HCEC 1CT (cell line): ENCODE measurements around the gene DDC.
"Not testable (repeated sequence)": the region's sequence is repeated elsewhere in the genome, so short reads cannot be mapped to it uniquely, and the experiment has no call there.

Experiments
- DNase-seq: peaks from one replicate; pipeline ENCODE4 v3.0.0-alpha.2; 2017

Gene DDC

GRCh38 chr7:50479743-50480517, 85.3 kb downstream of the DDC start:
- no peak for DNase-seq

DNA sequence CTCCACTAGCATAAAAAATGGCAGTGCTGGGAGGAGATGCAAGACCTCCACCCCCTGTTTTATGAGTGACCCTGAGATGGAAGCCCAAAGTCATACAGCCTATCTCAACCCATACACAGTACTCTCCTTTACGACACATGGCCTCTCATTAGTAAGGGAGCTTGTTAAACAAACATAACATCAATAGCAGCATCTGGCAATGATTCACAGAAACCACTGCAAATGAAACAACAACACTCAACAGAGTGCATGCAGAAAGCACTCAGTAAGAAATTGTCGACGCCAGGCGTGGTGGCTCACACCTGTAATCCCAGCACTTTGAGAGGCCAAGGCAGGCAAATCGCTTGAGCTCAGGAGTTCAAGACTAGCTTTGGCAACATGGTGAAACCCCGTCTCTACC, 87.6 kb downstream of the DDC start:
- no peak for DNase-seq

- no peak for DNase-seq
Observed at GRCh38 chr7:50476953-50477625, 88.1 kb downstream of the DDC start.

DNA sequence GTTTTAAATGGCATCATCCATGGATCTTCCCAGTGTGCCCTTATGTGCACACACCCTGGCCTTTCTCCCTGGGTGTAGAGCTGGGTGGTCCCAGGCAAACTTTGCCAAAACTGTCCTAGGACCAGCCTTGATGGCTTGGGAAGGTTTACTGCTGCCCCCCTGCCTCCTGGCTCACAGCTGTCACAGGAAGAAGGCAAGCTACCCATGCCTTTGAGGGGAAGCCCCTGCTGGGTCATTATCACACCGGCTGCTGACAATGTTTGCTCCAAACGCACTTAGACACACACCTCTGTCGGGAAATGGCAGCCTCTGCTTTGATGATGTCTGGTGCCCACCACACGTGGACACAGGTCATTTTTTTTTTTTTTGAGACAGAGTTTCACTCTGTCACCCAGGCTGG, 89.9 kb downstream of the DDC start:
- no peak for DNase-seq

DNA sequence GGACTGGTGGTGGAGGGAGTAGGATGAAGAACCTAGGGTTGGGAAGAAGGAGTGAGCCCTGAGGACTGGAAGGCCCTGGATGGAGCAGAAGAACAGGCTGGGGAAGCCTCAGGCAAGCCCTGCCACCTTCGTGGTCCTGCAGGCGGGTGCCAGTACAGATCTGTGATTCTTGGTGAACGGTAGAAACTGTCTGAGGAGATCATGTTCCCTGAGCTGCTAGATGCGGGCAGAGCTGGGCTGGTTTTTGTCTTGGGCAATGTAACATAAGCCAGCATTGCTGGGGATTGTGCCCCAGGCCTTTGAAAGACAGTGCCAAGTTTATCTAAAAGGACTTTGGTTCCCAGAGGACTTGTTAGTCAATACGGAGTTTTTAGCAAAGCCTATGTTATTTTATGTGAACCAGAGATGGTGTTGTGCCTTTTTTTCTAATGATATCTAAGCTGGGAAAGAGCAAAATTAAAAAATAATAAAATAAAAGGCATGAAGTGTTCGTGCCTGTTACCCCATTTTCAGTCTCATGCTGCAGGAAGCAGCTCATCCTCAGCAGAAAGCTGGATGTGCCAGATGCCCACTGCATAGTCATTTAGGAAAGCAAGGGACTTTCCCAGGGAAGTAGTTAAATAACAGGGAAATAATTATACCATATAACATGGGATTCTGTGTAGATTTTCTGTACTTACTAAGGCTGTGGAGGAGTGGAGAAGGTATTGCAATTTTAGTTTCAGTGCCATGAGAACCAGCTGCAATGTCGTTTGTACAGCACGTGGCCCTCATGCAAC, 90.6 kb downstream of the DDC start:
- DNase-seq: no peak

- no peak for DNase-seq
Observed at GRCh38 chr7:50473531-50473930, 91.7 kb downstream of the DDC start.

DNA sequence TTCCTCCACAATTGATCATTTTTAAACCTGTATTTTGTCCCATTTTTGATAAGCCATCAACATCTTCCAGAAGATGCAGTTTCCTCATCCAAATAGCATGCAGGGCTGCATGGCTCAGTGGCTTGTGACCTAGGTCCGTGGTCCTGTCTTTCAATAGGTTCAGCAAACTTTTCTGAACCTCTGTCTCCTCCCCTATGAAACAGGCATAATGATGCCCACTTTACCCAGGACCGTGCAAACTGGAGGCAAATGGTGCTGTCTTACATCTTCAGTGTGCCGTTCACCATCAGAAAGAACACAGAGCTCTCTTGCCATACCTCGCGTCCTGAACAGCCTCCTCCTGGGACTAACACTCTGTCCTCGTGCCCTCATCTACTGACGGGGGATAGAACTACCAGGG, 92.8 kb downstream of the DDC start:
- DNase-seq: no peak

DNA sequence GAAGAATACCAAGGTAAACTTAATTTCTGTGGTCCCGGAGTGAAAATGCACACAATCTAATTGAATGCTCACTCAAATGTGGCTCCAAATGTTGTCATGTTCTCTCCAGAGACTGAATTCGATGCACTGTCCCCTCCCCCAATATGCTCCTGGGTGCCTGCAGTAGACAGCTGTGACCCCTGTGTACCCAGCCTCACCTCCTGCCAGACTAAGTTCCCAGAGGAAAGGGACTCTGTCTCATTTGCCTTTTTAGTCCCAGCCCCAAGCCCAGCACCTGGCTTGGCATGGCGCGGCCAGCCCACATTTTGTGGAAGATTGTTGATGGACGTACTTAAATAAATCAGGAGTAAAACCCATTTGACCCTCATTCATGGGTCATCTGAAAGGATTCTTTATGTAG, 93.2 kb downstream of the DDC start:
- no peak for DNase-seq

- DNase-seq: no peak
Observed at GRCh38 chr7:50470250-50471163, 94.7 kb downstream of the DDC start.

- DNase-seq: no peak
Observed at GRCh38 chr7:50469181-50469580, 96.0 kb downstream of the DDC start.

DNA sequence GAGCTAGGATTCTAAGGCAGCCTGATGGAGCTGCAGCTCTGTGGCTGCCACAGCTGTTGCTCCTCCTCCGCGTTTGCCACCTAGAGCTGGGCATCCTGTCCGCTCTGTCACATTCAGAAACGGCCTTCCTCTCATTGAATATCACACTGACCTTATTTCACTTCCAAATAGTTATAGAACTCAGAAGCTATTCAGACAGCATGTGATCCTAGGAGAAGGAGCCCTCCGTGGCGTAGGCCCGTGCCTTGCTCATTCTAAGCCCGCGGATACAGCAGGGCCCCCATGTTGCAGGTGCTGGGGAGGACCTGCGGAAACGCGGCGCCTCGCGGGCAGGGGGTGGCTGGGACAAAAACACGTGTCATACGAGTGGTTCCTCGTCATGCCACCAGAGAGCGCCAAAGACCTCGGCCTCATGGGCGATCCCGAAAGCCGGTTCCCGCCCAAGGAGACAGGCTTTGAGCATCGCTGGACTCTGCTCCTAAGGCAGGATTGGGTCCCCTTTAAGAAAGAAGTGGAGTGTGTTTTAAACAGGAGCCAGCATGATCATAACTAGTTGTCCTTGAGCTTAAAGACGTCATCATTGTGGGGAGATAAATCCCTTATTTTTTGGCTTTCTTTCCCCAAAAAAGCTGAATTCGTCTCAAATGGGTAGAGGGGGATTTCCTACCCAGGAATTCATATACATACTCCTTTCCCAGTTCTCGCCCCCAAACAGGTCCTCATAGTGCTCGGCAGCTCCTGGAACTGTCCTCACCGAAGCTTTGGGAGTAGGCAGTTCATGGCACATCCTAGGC, 97.2 kb downstream of the DDC start:
- DNase-seq: peak; percentile 63

DNA sequence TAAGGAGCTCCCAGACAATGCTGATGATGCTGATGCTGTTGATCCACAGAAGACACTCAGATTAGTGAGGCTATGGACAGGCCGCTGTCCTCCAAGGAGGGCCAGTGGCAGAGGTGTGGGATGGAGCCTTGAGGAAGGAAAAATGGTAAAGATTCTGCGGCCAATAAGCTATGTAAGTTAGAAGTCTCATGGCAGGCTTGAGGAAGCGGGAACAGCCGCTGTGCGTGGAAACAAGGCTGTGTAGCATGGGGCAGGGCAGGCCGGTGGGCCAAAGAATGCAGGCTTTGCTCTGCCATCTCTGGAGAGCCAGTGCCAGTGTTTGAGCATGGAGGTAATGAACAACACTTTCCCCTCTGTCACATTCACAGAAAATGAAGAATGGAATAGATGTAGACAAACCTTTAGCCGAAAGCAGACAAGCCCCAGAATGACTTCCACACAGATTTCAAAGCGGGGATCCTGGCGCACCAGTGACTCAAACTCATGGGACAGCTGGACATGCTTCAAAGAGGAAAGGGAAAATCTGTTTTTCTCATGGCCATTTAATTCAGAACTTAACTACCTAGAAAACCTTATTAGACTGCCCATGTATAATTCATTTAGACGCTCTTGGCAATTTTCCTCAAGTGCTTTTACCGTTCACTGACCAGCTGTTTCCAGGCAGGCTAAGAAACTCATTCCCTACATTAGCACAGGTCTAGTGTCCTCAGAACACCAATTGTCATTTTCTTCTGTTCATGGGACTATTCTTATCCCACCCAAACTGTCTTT, 98.2 kb downstream of the DDC start:
- no peak for DNase-seq

GRCh38 chr7:50463035-50463434, 102.2 kb downstream of the DDC start:
- no peak for DNase-seq

DNA sequence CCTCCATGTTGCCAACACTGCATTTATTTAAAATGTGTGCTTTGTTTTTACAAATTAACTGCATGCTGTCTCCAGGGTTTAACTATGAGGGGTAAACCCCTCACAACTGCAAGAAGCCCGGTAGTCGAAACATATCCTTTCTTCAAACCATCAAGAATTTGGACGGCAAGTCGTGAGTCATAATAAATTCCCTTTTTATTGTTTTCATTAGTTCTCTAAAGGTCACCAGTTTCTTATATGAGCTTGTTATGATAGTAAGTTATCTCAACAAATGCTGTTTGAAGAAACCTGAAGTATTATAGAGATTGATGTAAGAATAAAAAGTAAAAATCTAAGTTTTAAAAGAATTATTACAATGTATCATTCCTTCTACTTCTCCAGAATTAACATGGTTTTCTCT, 102.8 kb downstream of the DDC start:
- no peak for DNase-seq

GRCh38 chr7:50461695-50462094, 103.5 kb downstream of the DDC start:
- DNase-seq: no peak

- not testable (repeated sequence) for DNase-seq
Observed at GRCh38 chr7:50459183-50459582, 106.0 kb downstream of the DDC start.

DNA sequence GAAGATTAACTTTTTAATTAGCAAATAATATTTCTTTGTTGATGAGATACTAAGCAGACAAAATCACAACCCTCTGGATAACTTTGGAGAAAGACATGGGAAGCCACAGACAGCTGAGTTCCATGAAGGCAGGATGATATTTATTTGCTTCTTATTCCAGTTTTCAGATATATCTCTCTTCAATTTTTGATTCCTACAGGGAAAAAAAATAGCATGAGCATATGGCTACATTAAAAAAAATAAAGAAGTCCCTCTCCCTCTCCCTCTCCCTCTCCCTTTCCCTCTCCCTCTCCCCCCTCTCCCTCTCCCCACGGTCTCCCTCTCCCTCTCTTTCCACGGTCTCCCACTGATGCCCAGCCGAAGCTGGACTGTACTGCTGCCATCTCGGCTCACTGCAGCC, 106.6 kb downstream of the DDC start:
- not testable (repeated sequence) for DNase-seq

GRCh38 chr7:50456371-50457123, 108.7 kb downstream of the DDC start:
- DNase-seq: no peak

GRCh38 chr7:50455658-50456057, 109.5 kb downstream of the DDC start:
- no peak for DNase-seq

DNA sequence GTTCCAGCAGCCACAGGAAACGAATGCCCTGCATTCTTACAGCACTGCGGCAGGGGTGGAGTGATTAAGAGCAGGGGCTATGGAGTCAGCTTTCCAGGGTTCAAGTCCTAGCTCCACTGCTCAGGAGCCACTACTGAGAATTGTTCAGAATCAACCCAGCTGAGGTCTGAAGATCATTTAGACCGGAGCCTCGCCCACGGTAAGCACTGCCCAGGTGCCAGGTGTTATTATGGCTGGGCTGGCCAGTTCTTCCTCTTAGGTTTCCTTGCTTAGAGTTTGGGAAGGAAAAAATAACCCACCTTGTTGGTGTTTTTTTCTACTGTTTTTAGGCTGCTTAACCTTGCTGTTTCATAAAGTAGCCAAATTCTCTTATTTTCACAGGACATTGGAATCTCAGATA, 110.2 kb downstream of the DDC start:
- DNase-seq: no peak
